GM12892 (cell line): ENCODE data around the gene TOR3A.
"Not testable (repeated sequence)": the region's sequence is repeated elsewhere in the genome, so short reads cannot be mapped to it uniquely, and the experiment has no call there.

Experiments
- DNase-seq: peaks from one replicate; pipeline ENCODE4 v3.0.0; 2011; ENCODE audit not compliant: insufficient read length
- FAIRE-seq: peaks from 2 replicates; lab custom pipeline; 2011; peaks lifted over from hg19 to GRCh38; lab: Jason Lieb, UNC
- POLR2A ChIP-seq: IDR thresholded peaks from 2 replicates; pipeline ENCODE4 v1.6.1; 2011; ENCODE audit warnings: low read depth, low read length, control low read depth
- POLR2AphosphoS5 ChIP-seq: IDR thresholded peaks from 2 replicates; pipeline ENCODE4 v1.6.1; 2011; ENCODE audit warnings: low read depth, low read length, control low read depth
- TAF1 ChIP-seq: IDR thresholded peaks from 2 replicates; pipeline ENCODE4 v1.6.1; 2011; ENCODE audit warnings: low read depth, mild to moderate bottlenecking, control low read depth, low read length, borderline replicate concordance

TOR3A gene

DNA sequence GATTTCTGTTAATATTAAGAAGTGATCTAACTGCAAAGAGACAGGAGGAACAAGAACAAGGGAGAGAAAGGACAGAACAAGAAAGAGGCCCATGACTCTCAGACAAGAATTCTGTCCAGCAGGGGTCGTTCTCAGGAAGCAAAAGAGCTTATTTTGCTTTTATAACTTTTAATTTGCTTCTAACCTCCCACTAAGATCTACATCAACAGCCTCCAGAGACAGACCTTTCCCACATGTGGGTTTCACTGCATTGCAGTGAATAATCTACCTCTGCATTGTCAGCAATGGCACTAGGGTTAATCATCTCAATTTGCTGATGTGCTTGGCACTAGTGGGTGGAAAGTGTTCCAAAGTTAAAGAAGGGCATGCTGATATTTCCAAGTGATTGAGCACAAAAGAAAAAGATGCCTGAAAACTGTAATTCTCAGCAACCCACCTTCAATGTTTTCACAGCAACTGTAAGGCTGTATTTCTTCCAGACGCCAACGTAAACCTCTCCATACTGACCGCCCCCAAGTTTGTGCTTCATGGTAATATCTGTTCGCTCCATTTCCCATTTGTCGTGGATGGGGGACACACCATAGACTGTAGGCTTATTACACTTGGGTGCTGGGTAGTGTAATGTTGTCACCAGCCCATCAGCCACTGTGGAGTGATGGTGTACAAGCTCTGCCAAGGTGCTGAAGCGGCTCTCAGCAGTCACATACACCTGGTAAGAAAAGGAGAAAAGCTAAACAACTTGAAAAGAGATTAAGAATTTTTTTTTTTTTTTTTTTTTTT is 39.5 kb downstream of the TOR3A start:
- FAIRE-seq (no peak), DNase-seq (no peak)
- no peak for TF ChIP-seq TAF1
- no peak for TF ChIP-seq POLR2AphosphoS5
- TF ChIP-seq POLR2A = no peak

DNA sequence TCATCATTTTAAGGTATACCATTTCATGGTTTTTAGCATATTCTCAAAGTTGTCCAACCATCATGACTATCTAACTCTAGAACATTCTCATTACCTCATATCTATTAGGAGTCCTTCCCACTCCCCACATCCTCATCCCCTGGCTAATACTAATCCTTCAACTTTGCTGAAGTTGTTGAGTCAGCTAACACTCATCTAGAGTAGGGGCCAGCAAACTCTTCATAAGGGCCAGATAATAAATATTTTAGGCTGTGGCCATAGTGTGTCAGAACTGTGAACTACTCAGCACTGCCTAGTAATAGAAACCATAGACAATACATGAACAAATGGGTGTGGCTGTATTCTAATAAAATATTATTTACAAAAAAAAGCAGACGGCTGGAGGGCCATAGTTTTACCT is 43.0 kb downstream of the TOR3A start:
- DNase-seq = no peak
- no peak for TF ChIP-seq POLR2AphosphoS5
- TF ChIP-seq TAF1 = no peak
- TF ChIP-seq POLR2A = no peak
- no peak for FAIRE-seq

DNA sequence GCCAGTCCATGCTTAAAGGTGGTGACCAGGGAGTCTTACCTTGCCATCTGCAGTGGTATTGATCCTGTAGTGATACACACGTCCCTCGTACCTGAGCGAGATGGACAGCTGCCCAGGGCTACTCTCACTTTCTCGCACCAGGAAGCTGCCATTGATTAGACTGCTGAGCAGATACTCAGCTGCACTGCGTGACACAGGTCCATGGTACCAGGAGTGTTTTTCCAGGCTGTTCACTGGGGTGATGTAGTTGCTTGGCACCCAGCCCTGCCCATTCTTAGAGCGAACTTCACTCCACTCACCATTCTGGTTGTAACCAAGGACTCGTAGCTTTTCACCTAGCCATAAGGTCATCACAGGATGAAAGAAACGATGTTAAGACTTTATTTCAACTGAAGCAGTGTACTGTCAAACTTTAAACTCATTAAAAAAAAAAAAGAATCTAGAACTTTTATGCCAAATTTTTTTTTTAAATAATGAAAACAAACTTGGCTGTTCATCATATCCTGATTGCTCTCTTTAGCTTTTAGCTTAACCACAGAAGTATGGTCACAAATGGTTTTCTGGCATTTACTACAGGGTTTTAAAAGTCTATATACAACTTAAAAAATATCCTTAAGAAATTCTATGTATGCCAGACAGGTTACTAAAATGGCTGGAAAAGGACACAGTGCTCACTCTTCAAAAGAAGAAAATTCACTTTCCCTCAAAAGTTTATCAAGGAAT is 44.6 kb downstream of the TOR3A start:
- no peak for TF ChIP-seq TAF1
- no peak for TF ChIP-seq POLR2AphosphoS5
- no peak for TF ChIP-seq POLR2A
- DNase-seq = no peak
- FAIRE-seq = no peak

DNA sequence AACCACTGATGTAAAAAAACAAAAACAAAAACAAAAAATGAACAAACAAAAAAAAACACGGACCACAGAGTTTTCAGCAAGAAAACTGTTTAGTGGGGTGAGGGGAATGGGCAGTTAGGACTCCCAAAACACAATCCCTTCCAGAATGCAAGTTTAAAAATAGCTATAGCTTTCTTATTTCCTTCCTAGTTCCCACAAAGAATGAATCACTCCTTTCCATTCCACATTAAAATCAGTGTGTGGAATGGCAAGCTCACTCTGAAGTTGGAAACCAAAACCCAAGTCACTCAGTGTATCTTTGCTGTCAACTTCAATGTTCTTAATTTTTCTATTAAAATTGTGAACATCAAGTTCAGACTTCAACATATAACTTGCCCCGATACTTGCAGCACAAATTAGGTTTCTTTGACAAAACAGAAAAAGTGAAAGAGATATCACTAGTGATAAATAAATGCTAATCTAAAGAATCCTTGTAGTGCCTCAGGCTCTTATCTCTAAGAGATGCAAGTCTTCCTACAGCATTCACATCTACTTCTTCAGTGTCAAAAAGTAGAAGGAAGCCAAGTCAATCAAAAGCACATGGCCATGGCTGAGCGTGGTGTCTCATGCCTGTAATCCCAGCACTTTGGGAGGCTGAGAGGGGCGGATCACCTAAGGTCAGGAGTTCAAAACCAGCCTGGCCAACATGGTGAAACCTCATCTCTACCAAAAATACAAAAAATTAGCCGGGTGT is 45.5 kb downstream of the TOR3A start:
- DNase-seq = no peak
- FAIRE-seq = no peak
- TF ChIP-seq POLR2AphosphoS5 (no peak), POLR2A (no peak), TAF1 (no peak)

DNA sequence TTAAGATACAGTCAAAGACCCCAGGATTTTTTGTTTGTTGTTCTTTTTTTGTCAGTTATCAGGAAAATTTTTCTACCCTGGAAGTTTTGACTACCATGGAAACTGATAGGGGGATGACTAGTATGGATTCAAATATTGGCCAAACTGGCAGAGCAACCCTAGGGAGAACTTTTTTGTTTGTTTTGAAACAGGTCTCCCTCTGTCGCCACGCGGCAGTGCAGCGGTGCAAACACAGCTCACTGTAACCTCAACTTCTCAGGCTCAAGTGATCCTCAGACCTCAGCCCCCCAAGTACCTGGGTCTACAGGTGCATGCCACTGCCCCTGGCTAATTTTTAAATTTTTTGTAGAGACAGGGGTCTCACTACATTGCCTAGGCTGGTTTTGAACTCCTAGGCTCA is 46.6 kb downstream of the TOR3A start:
- FAIRE-seq = no peak
- DNase-seq = no peak
- TF ChIP-seq TAF1 (no peak), POLR2AphosphoS5 (no peak), POLR2A (no peak)

DNA sequence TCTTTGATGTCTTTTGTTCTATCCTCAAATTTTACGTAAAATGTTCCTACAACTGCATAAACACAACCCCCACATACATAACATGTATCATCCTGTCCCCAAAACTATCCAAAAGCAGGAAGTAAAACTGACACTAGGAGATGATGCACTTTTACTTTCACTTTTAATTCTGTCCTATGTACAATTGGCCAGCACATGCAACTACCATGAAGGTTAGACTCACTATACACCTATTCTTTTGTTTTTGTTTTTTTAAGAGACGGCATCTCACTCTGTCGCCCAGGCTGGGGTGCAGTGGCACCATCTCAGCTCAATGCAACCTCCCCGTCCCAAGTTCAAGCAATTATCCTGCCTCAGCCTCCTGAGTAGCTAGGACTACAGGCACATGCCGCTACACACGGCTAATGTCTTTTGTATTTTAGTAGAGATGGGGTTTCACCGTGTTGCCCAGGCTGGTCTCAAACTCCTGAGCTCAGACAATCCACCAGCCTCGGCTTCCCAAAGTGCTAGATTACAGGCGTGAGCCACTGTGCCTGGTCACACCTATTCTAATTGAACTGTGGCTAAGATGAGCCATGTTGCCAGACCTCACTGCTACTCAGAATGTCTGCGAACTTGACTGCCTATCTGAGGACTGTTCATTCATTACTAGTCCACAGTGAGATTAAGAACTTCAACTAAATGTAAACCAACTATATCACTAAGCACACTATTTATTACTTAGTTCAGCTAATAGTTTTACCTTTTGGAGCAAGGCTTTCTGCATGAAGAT is 48.0 kb downstream of the TOR3A start:
- TF ChIP-seq POLR2A (no peak), TAF1 (no peak), POLR2AphosphoS5 (no peak)
- FAIRE-seq (peak; percentile 73), DNase-seq (no peak)

DNA sequence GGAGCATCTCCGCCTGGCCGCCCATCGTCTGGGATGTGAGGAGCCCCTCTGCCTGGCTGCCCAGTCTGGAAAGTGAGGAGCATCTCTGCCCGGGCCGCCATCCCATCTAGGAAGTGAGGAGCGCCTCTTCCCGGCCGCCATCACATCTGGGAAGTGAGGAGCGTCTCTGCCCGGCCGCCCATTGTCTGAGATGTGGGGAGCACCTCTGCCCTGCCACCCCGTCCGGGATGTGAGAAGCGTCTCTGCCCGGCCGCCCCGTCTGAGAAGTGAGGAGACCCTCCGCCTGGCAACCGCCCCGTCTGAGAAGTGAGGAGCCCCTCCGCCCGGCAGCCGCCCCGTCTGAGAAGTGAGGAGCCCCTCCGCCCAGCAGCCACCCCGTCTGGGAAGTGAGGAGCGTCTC is 53.3 kb downstream of the TOR3A start:
- FAIRE-seq, DNase-seq: not testable (repeated sequence)

DNA sequence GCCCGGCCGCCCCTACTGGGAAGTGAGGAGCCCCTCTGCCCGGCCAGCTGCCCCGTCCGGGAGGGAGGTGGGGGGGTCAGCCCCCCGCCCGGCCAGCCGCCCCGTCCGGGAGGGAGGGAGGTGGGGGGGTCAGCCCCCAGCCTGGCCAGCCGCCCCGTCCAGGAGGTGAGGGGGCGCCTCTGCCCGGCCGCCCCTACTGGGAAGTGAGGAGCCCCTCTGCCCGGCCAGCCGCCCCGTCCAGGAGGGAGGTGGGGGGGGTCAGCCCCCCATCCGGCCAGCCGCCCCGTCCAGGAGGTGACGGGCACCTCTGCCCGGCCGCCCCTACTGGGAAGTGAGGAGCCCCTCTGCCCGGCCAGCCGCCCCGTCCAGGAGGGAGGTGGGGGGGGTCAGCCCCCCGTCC is 53.8 kb downstream of the TOR3A start:
- not testable (repeated sequence) for DNase-seq, FAIRE-seq

DNA sequence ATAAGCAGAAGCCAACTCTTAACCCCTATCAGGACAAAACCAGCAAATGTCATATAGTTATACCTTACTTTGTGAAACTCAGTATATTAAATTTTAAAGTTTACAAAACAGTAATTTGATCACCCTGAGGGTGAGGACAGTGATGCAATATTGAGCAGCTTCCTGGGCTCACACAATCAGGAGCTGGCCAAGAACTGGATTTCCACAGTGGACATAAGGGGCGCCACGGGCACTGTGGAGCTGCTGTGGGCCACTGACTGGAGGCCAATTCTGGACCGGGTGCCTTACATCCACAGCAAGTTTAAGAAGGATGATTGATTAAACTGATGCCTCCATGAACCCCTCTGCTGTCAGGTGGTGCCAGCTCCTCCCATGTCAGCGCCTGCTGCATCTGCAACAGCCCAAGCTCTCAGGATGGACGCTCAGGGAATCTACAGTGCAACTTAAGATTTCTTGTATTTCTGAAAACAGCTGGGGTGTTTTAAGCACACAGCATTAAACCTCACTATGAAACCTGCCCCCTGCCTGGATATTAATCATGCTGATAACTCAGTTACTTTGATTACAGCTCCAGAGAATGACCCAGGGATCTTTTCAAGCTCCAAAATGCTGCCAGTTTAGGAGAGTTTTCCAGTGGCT is 55.9 kb downstream of the TOR3A start:
- no peak for FAIRE-seq
- TF ChIP-seq POLR2A (no peak), TAF1 (no peak), POLR2AphosphoS5 (no peak)
- no peak for DNase-seq

DNA sequence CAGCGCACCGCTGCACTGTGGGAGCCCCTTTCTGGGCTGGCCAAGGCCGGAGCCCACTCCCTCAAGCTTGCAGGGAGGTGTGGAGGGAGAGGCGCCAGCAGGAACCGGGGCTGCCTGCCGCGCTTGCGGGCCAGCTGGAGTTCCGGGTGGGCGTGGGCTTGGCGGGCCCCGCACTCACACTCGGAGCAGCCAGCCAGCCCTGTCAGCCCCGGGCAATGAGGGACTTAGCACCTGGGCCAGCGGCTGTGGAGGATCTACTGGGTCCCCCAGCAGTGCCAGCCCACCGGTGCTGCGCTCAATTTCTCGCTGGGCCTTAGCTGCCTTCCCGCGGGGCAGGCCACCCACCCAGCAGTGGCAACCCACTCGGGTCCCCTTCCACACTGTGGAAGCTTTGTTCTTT is 56.9 kb downstream of the TOR3A start:
- FAIRE-seq, DNase-seq: not testable (repeated sequence)

DNA sequence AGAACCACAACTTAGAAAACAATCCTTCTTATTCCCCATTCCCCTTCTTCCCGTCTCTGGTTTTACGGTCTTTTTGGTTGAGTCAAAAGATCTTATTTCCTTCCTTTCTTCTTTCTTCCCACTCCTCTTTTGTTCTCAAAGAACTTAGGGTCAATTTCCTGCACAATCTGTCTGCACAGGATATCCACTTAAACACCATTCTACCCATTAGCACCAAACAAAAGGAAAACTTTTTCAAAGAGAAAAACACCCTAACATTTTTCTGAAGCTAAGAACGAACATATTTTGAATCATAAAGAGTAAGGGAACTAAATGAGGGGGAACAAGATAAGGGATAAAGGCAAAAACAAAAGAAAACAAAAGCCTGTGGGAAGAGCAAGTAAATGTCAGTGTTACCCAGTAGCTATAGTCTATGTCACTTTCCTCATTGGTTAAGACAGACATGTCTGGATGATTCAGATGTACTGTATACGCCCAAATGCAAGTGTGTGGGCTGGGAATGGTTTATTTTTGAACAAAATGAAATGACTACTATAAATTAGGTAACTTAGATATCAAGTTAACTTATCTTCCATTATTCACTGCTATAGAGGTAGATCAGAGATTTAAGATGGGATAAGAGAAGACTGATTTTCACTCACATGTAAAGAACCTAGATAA is 59.9 kb downstream of the TOR3A start:
- no peak for DNase-seq
- no peak for FAIRE-seq
- TF ChIP-seq POLR2A (no peak), TAF1 (no peak), POLR2AphosphoS5 (no peak)
